HG03097 (cell line): Measurements from ENCODE around the gene PYDC1.
"Not testable (repeated sequence)": the region's sequence is repeated elsewhere in the genome, so short reads cannot be mapped to it uniquely, and the experiment has no call there.

ENCODE experiments used
- ATAC-seq: cut with Tn5 transposase; IDR thresholded peaks from one replicate; pipeline ENCODE4 v1.9.1; 2021; ENCODE audit not compliant: unreplicated experiment, low FRiP score

The PYDC1 gene

DNA sequence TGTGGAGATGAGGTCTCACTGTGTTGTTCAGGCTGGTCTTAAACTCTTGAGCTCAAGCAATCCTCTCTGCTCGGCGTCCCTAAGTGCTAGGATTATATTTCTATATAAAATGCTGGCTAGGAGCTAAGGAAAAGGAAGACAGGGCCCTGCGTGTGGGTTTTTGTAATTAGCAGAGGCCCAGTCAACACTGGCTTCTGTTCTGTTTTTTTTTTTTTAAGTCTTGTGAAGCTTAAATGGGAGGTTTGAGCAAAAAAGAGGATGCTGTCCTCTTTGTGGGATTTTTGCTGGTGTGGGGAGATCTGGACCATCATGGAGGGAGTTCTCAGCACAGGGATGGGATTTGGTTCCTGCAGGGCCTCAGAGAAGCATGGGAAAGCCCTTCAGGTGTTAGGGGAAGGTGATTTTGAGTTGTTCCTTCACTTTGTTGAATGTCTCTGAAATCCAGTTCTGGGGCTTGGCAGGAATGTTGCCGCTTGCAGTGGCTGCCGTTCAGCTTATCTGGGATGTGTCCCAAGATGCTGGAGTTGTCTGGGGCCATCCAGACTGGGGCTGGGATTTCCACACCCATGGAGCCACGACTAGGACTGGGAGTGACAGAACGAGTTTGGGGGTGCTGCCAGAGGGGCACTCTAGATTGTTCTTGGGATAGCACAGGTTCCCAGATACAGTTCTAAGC lies 18.6 kb downstream of the PYDC1 start:
- no peak for ATAC-seq

DNA sequence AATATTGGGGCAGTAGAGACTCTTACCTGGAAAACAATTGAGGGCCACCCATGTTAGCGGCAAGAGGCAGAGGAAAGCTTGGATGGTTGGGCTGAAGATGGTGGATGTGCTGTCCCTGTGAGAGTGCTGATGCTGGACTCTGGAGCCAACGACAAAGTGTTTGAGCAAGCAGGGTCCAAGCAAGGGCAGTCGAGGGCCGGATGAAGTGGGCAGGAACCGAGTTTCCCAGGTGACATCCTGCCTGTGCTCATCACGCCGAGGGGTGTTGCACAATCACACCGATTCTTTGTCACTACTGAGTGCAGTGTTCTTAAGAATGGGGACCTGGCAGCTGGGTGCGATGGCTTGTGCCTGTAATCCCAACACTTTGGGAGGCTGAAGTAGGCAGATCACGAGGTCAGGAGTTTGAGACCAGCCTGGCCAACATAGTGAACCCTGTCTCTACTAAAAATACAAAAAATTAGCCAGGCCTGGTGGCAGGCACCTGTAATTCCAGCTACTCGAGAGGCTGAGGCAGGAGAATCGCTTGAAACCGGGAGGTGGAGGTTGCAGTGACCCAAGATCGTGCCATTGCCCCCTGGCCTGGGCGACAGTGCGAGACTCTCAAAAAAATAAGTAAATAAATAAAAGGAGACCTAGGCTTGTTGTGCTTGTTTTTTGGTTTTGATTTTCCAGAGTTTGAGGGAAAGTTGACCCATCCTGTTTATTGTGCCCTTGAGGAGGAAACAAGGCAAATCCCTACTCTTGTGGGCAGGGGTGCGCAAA lies 20.4 kb downstream of the PYDC1 start:
- no peak for ATAC-seq

DNA sequence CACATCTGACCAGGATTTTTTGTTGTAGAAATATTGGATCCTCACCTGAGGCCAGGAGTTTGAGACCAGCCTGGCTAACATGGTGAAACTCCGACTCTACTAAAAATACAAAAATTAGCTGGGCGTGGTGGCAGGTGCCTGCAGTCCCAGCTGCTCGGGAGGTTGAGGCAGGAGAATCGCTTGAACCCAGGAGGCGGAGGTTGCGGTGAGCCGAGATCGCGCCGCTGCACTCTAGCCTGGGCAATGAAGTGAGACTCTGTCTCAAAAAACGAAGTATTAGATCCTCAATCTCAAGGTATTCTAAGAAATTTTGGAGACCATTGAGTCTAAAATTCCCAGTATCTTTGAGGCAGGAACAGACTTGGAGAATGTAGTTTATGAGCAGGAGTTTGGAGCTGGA lies 21.1 kb downstream of the PYDC1 start:
- not testable (repeated sequence) for ATAC-seq

GRCh38 chr16:31194898-31195297 lies 22.0 kb downstream of the PYDC1 start:
- ATAC-seq: no peak

- ATAC-seq: no peak
Measured at GRCh38 chr16:31193874-31194273, 23.1 kb downstream of the PYDC1 start.

- no peak for ATAC-seq
Measured at GRCh38 chr16:31192856-31193642, 23.9 kb downstream of the PYDC1 start.

GRCh38 chr16:31191697-31192428 lies 25.1 kb downstream of the PYDC1 start:
- ATAC-seq: no peak

GRCh38 chr16:31190818-31191444 lies 26.0 kb downstream of the PYDC1 start:
- no peak for ATAC-seq

DNA sequence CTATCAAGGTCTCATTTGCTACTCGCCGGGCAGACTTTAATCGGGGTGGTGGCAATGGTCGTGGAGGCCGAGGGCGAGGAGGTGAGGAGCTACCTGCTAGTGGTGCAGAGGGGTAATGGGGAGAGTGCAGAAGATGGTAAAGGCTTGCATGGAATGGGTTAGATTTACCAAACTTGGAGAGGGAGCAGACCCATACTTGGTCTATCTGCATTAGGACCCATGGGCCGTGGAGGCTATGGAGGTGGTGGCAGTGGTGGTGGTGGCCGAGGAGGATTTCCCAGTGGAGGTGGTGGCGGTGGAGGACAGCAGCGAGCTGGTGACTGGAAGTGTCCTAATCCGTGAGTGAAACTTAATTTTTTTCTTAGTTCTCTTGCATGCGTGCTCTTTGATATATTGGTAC lies 26.9 kb downstream of the PYDC1 start:
- ATAC-seq: no peak

GRCh38 chr16:31189412-31189778 lies 27.5 kb downstream of the PYDC1 start:
- no peak for ATAC-seq

DNA sequence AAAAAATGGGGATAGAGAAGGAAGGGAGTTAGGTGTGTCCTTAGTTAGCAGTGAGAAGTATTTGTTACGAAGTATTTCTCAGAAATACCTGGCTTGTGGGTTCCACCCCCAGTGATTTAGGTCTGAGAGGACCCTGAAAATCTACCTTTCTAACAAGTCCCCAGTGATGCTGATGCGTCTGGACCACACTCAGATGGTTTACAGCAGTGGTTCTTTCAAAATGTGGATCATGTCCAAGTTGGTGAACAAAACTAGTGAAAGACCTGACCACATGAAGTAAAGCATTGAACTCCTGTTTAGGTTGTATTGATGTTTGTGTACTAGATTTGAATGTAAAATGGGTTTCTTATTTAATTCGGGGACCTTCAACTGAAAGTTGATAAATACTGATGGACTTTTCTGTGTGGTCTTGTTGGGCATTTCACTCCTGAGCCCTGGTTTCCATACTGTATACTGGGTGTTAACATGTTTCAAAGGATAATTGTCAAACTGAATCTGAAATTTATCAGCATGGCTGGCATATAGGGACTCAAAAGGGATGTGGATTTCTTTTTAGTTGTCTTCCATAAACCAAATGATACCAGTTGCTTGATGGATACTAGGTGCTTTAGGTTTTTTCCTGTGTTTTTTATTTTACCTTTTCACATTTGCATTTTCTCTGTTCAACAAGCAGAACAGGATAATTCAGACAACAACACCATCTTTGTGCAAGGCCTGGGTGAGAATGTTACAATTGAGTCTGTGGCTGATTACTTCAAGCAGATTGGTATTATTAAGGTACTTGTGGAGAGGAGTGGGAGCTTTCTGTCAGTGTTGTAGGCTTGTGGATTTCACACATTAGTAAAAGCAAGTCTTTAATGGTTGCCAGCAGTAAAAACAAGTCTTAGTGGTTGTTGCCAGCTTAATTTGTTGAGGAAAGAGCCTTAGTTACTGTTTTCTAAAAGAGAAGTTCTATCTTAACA lies 28.2 kb downstream of the PYDC1 start:
- ATAC-seq: no peak

DNA sequence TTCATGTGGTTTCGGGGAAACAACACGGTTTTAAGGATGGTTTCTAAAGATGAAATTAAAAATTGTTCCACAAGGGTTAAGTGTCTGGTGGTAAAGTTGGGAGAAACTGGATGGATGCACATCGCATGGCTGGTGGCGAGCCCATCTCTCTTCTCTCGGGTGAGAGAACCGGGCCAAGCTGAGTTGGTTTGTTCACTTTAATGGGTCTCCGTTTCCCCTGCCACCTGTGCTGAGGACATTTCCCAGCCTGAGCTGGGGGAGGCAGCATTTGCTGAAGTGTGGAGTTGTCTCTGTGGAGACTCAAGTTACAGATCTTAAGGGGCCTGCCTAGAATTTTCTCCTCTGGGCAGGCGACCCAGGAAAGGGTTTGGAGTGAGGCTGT lies 29.1 kb downstream of the PYDC1 start:
- ATAC-seq: no peak

DNA sequence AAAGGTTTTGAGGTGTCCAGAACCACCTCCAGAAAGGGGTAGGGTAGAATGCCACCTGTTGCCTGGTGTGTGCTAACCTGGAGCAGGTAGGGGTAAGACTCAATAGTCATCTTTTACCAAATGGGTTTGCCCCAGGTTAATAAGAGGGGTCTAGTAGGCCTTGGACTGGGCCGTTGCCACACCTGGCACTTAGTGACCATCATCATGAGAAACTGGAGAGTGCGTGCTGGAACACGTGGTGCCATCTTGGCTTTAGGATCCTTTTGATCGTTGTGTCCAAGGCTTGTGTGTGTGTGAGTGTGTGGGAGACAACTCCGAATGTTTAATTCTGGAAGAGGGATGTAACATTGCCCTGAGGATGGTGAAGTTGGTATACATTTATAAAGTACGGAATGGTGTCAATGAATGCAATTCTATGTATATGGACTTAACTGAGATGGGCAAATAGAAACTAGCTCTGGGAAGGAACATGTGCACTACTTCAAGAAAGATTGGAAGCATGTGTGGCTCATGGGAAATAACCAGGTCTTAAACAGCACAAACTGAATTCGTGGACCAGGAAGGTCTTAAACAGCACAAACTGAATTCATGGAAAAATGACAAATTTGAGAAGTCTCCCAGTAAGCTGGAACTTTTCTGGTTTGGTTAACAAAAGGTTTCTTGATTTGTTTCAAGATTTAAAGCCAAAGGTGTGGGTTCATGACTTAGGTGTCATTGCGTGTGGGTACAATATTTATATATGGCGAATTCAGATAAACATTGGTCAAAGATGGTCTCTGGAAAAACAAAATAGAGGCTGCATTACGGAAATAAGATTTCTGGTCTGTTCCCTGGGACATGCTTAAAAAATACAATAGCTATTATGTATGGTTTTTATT lies 29.8 kb downstream of the PYDC1 start:
- no peak for ATAC-seq

GRCh38 chr16:31186176-31186575 lies 30.8 kb downstream of the PYDC1 start:
- no peak for ATAC-seq

DNA sequence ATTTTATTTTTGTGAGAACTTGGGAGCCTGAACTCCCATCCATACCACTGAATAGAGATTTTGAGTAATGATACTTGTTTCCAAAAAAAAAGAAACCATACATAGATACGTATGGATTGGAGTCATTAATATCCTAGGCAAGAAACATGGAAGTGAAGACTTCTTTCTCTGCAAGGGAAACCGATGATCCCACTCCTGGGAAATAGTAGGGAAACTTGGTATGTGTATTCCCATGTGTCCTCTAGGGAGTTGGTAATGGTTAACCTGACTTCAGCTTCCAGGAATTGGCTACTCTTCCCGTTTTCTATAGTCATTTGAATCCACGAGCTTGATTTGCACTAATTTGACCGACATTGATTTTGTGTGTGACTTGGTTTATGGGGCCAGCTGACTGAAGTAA lies 31.6 kb downstream of the PYDC1 start:
- no peak for ATAC-seq

DNA sequence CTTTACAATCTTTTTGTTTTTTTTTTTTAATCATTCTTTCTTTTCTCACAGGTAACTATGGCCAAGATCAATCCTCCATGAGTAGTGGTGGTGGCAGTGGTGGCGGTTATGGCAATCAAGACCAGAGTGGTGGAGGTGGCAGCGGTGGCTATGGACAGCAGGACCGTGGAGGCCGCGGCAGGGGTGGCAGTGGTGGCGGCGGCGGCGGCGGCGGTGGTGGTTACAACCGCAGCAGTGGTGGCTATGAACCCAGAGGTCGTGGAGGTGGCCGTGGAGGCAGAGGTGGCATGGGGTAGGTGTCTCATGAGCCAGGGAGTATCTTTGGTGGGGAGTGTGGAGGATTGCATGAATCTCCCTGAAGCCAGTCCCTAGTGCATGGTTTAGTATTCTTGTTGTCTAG lies 32.0 kb downstream of the PYDC1 start:
- ATAC-seq: no peak

DNA sequence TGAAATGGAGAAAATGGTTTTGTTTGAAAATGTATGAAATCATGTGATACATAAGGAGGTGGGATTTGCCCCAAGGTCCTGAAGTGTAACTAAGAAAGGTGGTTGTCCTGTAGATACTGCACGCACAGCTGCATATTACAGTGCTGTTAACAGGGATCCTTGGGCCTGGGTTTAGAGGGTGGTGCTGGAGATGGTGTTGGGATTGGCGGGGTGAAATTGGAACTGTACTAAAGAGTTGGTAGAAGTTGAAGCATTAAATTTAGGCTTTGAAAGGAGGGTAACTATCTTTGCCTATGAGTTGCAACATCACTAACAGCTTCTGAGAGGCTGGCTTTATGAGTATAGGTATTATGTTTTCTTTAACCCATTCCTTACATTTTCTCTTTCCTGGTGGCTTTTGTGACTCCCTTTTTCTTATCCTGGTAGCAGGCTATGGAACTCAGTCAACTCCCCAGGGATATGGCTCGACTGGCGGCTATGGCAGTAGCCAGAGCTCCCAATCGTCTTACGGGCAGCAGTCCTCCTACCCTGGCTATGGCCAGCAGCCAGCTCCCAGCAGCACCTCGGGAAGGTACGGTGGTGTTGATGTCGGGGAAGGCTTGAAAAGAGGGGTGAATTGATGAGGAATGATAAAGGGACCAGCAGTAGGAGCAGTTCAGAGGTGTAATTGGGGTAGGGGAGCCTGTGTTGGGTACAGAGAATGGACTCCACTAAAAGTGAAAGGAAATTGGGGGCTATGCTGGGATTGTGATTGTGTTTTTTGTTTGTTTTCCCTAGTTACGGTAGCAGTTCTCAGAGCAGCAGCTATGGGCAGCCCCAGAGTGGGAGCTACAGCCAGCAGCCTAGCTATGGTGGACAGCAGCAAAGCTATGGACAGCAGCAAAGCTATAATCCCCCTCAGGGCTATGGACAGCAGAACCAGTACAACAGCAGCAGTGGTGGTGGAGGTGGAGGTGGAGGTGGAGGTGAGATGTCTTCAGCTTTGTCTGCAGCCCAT lies 33.2 kb downstream of the PYDC1 start:
- no peak for ATAC-seq
